IMR-90 (cell line): ENCODE measurements around the gene ZBTB33. TPM values are rescaled to one million over a fixed set of nuclear protein-coding genes. Genes with fewer than 3 reads are reported as not detected.

Source experiments
- ATAC-seq: fragments of 200-7000 bp; cut with Tn5 transposase; 2 replicates; pipeline ENCODE4 v1.9.1; 2020; ENCODE audit warnings: low read depth, mild to moderate bottlenecking, moderate library complexity
- BruUV-seq: library from RNA; stranded (reverse); fragments of 400-500 nt; replicated peaks from 2 replicates; lab custom pipeline; 2021; lab: Mats Ljungman, UMichigan
- CTCF ChIA-PET: fragments of 300-600 bp; formaldehyde crosslinking; extraction: SDS; loops from one replicate; lab custom pipeline; 2021; ENCODE audit warnings: antibody characterized with exemption; lab: Yijun Ruan, JAX
- POLR2A ChIA-PET: fragments of 300-600 bp; sonication (Branson Sonifier 250); formaldehyde crosslinking; loops from one replicate; lab custom pipeline; 2022; ENCODE audit warnings: antibody characterized with exemption; ENCODE audit not compliant: unreplicated experiment; lab: Charles Lee
- DNase-seq: peaks from one replicate; pipeline ENCODE4 v3.0.0; 2013
- H2AFZ ChIP-seq: replicated peaks from 2 replicates; pipeline ENCODE3; 2013; ENCODE audit warnings: low read length, mild to moderate bottlenecking; ENCODE audit not compliant: poor library complexity
- H2AK5ac ChIP-seq: 2 replicates; pipeline ENCODE4 v1.6.1; 2013; ENCODE audit warnings: low read depth, low read length, inconsistent platforms
- H2AK9ac ChIP-seq: replicated peaks from 2 replicates; pipeline ENCODE3; 2013; ENCODE audit warnings: mild to moderate bottlenecking, low read depth, low read length, moderate library complexity; ENCODE audit not compliant: poor library complexity
- H2BK120ac ChIP-seq: 2 replicates; pipeline ENCODE4 v1.6.1; 2013; ENCODE audit warnings: low read depth, low read length, inconsistent platforms
- H2BK15ac ChIP-seq: 3 replicates; pipeline ENCODE4 v1.6.1; 2013; ENCODE audit warnings: low read depth, low read length, inconsistent platforms
- H2BK20ac ChIP-seq: 2 replicates; pipeline ENCODE4 v1.6.1; 2013; ENCODE audit warnings: low read depth, mild to moderate bottlenecking, inconsistent platforms, low read length, moderate library complexity
- H2BK5ac ChIP-seq: 2 replicates; pipeline ENCODE4 v1.6.1; 2013; ENCODE audit warnings: mild to moderate bottlenecking, low read depth, low read length, inconsistent platforms; ENCODE audit not compliant: poor library complexity, severe bottlenecking
- H3K14ac ChIP-seq: replicated peaks from 2 replicates; pipeline ENCODE4 v1.6.1; 2013; ENCODE audit warnings: low read depth, low read length, inconsistent platforms
- H3K18ac ChIP-seq: 2 replicates; pipeline ENCODE4 v1.6.1; 2013; ENCODE audit warnings: low read depth, low read length, control low read depth
- H3K23ac ChIP-seq: 2 replicates; pipeline ENCODE4 v1.6.1; 2013; ENCODE audit warnings: low read depth, low read length, inconsistent platforms
- H3K27ac ChIP-seq: 2 replicates; pipeline ENCODE4 v1.5.1; 2013; ENCODE audit warnings: mild to moderate bottlenecking, control low read depth, low read length; ENCODE audit not compliant: insufficient read depth
- H3K27me3 ChIP-seq: 2 replicates; pipeline ENCODE4 v1.6.1; 2013; ENCODE audit warnings: low read length; ENCODE audit not compliant: control insufficient read depth, insufficient read depth
- H3K36me3 ChIP-seq: 2 replicates; pipeline ENCODE4 v1.6.1; 2013; ENCODE audit warnings: low read length, mixed read lengths; ENCODE audit not compliant: control insufficient read depth, insufficient read depth
- H3K4ac ChIP-seq: 2 replicates; pipeline ENCODE4 v1.6.1; 2013; ENCODE audit warnings: low read depth, low read length, inconsistent platforms
- H3K4me1 ChIP-seq: 2 replicates; pipeline ENCODE4 v1.6.1; 2013; ENCODE audit warnings: low read length, mixed read lengths; ENCODE audit not compliant: control insufficient read depth, insufficient read depth
- H3K4me2 ChIP-seq: 2 replicates; pipeline ENCODE4 v1.6.1; 2013; ENCODE audit warnings: low read depth, mild to moderate bottlenecking, control low read depth, low read length, moderate library complexity
- H3K4me3 ChIP-seq: 2 replicates; pipeline ENCODE4 v1.5.1; 2013; ENCODE audit warnings: low read depth, mild to moderate bottlenecking, control low read depth, low read length, moderate library complexity; ENCODE audit not compliant: insufficient read depth
- H3K56ac ChIP-seq: 2 replicates; pipeline ENCODE4 v1.6.1; 2013; ENCODE audit warnings: low read length, inconsistent platforms; ENCODE audit not compliant: insufficient read depth; ENCODE audit errors: extremely low read depth
- H3K79me1 ChIP-seq, 2 experiments: 2 replicates each; pipeline ENCODE4 v1.6.1; 2013; ENCODE audit warnings: low read length in 2 of 2, inconsistent platforms in 1 of 2, low read depth in 1 of 2
- H3K9ac ChIP-seq: 2 replicates; pipeline ENCODE4 v1.6.1; 2013; ENCODE audit warnings: low read depth, low read length, control low read depth
- H3K9me1 ChIP-seq: 2 replicates; pipeline ENCODE4 v1.6.1; 2013; ENCODE audit warnings: low read length, inconsistent platforms; ENCODE audit not compliant: insufficient read depth
- H3K9me3 ChIP-seq: 2 replicates; pipeline ENCODE4 v1.6.1; 2013; ENCODE audit warnings: low read length; ENCODE audit not compliant: control insufficient read depth, insufficient read depth
- H4K20me1 ChIP-seq: 2 replicates; pipeline ENCODE4 v1.6.1; 2013; ENCODE audit warnings: low read length, inconsistent platforms; ENCODE audit not compliant: insufficient read depth
- H4K5ac ChIP-seq: 2 replicates; pipeline ENCODE4 v1.6.1; 2013; ENCODE audit warnings: mild to moderate bottlenecking, low read depth, low read length, control low read depth
- H4K8ac ChIP-seq, 2 experiments: 2 replicates each; pipeline ENCODE4 v1.6.1; 2013; ENCODE audit warnings: low read depth in 2 of 2, low read length in 2 of 2, control low read depth in 1 of 2, inconsistent platforms in 1 of 2
- H4K91ac ChIP-seq: 2 replicates; pipeline ENCODE4 v1.6.1; 2013; ENCODE audit warnings: low read depth, low read length, inconsistent platforms; ENCODE audit not compliant: insufficient read depth
- CEBPB ChIP-seq: IDR thresholded peaks from 2 replicates; pipeline ENCODE4 v1.6.1; 2012; ENCODE audit warnings: low read depth, low read length, improper control_type of control experiment
- FOS ChIP-seq: fragments of 150-350 bp; IDR thresholded peaks from 2 replicates; pipeline ENCODE4 v1.6.1; 2016; ENCODE audit warnings: low read depth, low read length
- MAZ ChIP-seq: IDR thresholded peaks from 2 replicates; pipeline ENCODE4 v1.6.1; 2012; ENCODE audit warnings: low read depth, mild to moderate bottlenecking, low read length, improper control_type of control experiment, moderate library complexity, borderline replicate concordance
- RFX5 ChIP-seq: IDR thresholded peaks from 2 replicates; pipeline ENCODE4 v1.8.0; 2012; ENCODE audit warnings: low read depth, mild to moderate bottlenecking, low read length, moderate library complexity
- USF2 ChIP-seq: fragments of 150-350 bp; IDR thresholded peaks from 2 replicates; pipeline ENCODE4 v1.6.1; 2017; ENCODE audit warnings: mild to moderate bottlenecking, antibody characterized with exemption, low read length, low read depth
- WGBS, 2 experiments: methylation state at CpG; one replicate each; pipeline versions ENCODE4 v1.1.5 to v1.1.7; 2013; ENCODE audit warnings: missing lambda C conversion rate in 2 of 2; ENCODE audit not compliant: insufficient read length in 1 of 2; ENCODE audit errors: extremely low coverage in 2 of 2; 5-methylcytosine and 5-hydroxymethylcytosine counted together
- dilution Hi-C: fragments of 300-500 bp; cut with HindIII; formaldehyde crosslinking; loops from one replicate; pipeline ENCODE4 v1.14.3; 2018; ENCODE audit warnings: low sequenced_read_pairs; ENCODE audit not compliant: unreplicated experiment
- in situ Hi-C: fragments of 300-500 bp; cut with MboI; formaldehyde crosslinking; loops from 3 replicates; pipeline ENCODE4 v1.14.3; 2019; ENCODE audit warnings: low sequenced_read_pairs, inconsistent platforms, mixed read lengths
- intact Hi-C: fragments of 100-400 bp; cut with micrococcal nuclease; formaldehyde crosslinking; loops from 2 replicates; pipeline ENCODE4 v1.10.0; 2022
- polyA plus RNA-seq, 3 experiments: library from polyadenylated mRNA; depleted of rRNA; stranded (reverse); fragments of >200 nt; gene quantifications; 2 replicates each; pipeline ENCODE4 v1.2.3, GENCODE V29; 2012; ENCODE audit warnings: low replicate concordance in 1 of 3
- total RNA-seq: library from RNA; depleted of rRNA; stranded (reverse); fragments of >200 nt; gene quantifications from 2 replicates; pipeline ENCODE4 v1.2.3, GENCODE V29; 2012

ZBTB33 gene
- total and polyA plus RNA-seq, 2 of the 4 experiments (the other 2 are of a cell fraction), result 3.3 to 16.3 TPM

GRCh38 chrX:120269373-120270035, 18.9 kb downstream of the ZBTB33 start:
- no peak overlapping the region for H2AK9ac ChIP-seq
- H2AFZ ChIP-seq, result no peak overlapping the region
- H3K9ac ChIP-seq, result no peak overlapping the region
- no CpG with 5 or more reads among the region's 1 CpG for WGBS, 2 experiments
- in situ Hi-C loops, result no loop called here
- H3K18ac ChIP-seq, result no peak overlapping the region
- no peak overlapping the region for H2BK120ac ChIP-seq
- H3K4me1 ChIP-seq, result no peaks in the 10 kb centered on the region
- no peaks in the 10 kb centered on the region for H3K27me3 ChIP-seq
- H3K23ac ChIP-seq, result no peak overlapping the region
- no peak overlapping the region for H3K14ac ChIP-seq
- H3K4me3 ChIP-seq, result no peak overlapping the region
- intact Hi-C loops, result no loop called here
- no peak overlapping the region for H3K4me2 ChIP-seq
- no peak overlapping the region for H4K91ac ChIP-seq
- H2BK15ac ChIP-seq, result no peak overlapping the region
- dilution Hi-C loops, result no loop called here
- BruUV-seq, result no TSS peak
- ChIA-PET POLR2A (no interaction called here), CTCF (interaction anchor here (1.1 kb wide), 1 partner anchor 12 kb away, joined by 5 read pairs; no protein-coding TSS in a partner anchor)
- no peaks in the 10 kb centered on the region for H3K9me1 ChIP-seq
- no peak overlapping the region for H2AK5ac ChIP-seq
- H2BK20ac ChIP-seq, result no peak overlapping the region
- no peaks in the 10 kb centered on the region for H3K36me3 ChIP-seq
- no peak overlapping the region for H3K4ac ChIP-seq
- no peaks in the 10 kb centered on the region for H3K9me3 ChIP-seq
- DNase-seq, result no peak
- ATAC-seq, result peak; percentile 29
- no peak for TF ChIP-seq USF2
- no peak for TF ChIP-seq FOS
- TF ChIP-seq MAZ, result no peak
- no peak for TF ChIP-seq RFX5
- no peak for TF ChIP-seq CEBPB
- H3K79me1 ChIP-seq, result no peaks in the 10 kb centered on the region
- H4K5ac ChIP-seq, result no peak overlapping the region
- no peak overlapping the region for H3K27ac ChIP-seq
- H4K8ac ChIP-seq, result no peak overlapping the region
- no peak overlapping the region for H3K56ac ChIP-seq
- no peaks in the 10 kb centered on the region for H4K20me1 ChIP-seq
- H2BK5ac ChIP-seq, result no peak overlapping the region
